Ecto neural progenitor cell (in vitro differentiated cells): ENCODE measurements around the gene UQCRC1.

Source experiments
- DNase-seq: peaks from one replicate; pipeline ENCODE4 v3.0.0-alpha.2; 2018; ENCODE audit warnings: low spot score

Gene UQCRC1

DNA sequence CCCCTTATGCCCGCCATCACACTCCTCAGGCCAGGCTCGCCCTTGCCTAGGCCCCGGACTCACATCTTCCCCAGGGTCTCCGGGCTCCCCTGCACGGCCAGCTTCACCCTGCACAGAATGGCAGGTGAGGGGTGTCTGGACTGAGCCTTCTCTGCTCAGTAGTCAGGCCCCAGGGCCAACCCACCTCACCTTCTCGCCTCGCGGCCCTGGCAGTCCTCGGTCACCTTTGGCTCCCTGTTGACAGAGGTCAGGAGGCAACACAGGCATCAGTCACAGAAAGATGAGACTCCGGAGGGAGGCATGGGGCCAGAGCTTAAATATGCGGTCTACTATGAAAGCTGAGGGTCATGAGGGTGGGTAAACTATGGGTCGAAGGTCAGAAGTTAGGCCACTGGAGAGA is 37.5 kb downstream of the UQCRC1 start:
- no peak for DNase-seq

- DNase-seq, result no peak
Measured at GRCh38 chr3:48569808-48570450, 39.5 kb downstream of the UQCRC1 start.

DNA sequence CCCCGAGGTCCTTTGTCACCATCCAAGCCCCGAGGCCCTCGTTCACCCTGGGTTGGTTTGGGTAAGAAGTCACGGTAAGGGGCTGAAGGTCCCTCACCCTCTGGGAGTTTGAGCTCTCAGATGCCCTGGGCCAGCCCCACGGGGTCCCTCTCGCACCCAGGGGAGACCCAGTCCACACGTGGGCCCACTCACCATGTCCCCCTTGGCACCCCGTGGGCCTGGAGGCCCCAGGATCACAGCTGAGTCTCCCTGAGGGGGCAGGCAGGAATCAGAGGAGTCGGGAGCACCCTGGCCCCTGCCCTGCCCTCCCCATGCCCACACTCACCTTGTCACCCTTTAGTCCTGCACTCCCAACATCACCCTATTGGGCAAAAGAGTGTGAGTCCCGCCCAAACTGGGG is 40.0 kb downstream of the UQCRC1 start:
- DNase-seq, result no peak

- DNase-seq, result no peak
Measured at GRCh38 chr3:48568476-48568875, 41.0 kb downstream of the UQCRC1 start.

GRCh38 chr3:48567500-48567899 is 41.9 kb downstream of the UQCRC1 start:
- DNase-seq, result no peak

- DNase-seq, result no peak
Measured at GRCh38 chr3:48567090-48567489, 42.4 kb downstream of the UQCRC1 start.

DNA sequence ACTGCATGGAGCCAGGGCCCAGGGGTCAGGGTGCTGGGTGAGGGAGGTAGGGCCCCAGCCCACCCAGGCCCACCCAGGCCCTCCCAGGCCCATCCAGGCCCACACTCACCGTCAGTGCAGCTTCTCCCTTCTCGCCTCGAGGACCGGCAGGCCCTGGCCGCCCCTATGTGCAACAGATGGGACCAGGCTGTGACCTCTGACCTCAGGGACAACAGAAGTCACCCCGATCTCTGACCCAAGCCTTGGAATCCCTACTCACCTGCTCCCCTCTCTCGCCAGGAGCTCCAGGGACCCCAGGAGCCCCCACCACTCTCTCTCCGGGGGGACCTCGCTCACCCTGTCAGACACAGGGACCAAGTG is 43.1 kb downstream of the UQCRC1 start:
- no peak for DNase-seq

- DNase-seq, result no peak
Measured at GRCh38 chr3:48565591-48566400, 43.6 kb downstream of the UQCRC1 start.

GRCh38 chr3:48565186-48565585 is 44.3 kb downstream of the UQCRC1 start:
- no peak for DNase-seq

- DNase-seq, result no peak
Measured at GRCh38 chr3:48564667-48565066, 44.8 kb downstream of the UQCRC1 start.

DNA sequence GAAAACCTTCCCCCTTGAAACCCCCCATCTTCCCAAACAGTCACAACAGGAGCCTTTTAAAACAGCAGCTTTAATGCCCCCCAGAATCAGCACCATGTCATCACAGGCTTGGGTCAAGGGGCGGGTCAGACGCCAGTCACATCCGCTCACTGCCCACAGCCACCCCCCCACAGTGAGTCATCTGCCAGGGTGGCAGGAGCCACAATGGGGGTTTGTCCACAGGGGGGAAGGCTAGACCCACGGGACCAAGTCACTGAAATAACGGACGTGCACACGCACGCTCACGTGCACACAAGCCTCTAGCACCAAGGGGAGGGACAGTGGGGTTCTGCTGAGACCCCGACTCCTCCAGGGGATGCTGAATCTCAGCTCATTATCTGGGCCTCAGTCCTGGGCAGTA is 45.4 kb downstream of the UQCRC1 start:
- DNase-seq, result no peak

GRCh38 chr3:48563382-48563918 is 46.0 kb downstream of the UQCRC1 start, which contains the start of gene UCN2:
UCN2 (minus strand) TSS chr3:48563781; CDS start chr3:48563124, 657 bp downstream.
- no peak for DNase-seq

DNA sequence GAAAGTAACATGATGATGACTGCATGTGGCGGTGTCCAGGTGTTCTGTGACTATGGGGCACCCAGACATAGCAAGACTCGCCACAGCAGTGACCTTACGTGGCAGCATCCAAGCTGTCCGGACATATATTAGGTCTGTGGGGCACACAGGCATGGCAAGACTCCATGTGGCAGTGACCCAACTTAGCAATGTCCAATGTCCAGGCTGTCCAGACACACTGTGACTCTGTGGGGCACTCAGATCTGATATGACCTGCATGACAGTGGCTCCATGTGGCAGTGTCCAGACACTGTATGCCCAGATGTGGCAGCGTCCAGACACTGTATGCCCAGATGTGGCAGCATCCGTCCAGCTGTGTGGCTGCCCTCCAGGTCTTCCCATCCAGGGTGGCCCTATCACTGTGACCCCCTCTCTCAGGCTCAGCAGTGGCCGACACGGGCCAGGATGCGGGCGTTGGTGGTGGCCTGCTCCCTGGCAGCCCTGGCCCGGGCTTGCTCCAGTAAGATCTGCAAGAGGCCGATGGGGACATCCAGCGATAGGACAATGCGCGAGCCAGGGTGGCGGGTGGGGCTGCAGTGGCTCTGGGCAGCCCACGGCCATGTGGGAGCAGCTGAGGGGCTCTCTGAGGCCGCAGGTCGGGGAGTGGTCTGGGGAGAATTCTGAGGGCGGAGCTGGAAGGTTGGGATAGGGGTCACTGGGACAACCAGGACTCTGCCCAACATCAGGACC is 46.9 kb downstream of the UQCRC1 start:
- no peak for DNase-seq

- peak; percentile 83 for DNase-seq
Measured at GRCh38 chr3:48561045-48561736, 48.3 kb downstream of the UQCRC1 start.

GRCh38 chr3:48560648-48561018 is 48.8 kb downstream of the UQCRC1 start:
- DNase-seq, result no peak

GRCh38 chr3:48558493-48559134 is 50.8 kb downstream of the UQCRC1 start:
- DNase-seq, result no peak

DNA sequence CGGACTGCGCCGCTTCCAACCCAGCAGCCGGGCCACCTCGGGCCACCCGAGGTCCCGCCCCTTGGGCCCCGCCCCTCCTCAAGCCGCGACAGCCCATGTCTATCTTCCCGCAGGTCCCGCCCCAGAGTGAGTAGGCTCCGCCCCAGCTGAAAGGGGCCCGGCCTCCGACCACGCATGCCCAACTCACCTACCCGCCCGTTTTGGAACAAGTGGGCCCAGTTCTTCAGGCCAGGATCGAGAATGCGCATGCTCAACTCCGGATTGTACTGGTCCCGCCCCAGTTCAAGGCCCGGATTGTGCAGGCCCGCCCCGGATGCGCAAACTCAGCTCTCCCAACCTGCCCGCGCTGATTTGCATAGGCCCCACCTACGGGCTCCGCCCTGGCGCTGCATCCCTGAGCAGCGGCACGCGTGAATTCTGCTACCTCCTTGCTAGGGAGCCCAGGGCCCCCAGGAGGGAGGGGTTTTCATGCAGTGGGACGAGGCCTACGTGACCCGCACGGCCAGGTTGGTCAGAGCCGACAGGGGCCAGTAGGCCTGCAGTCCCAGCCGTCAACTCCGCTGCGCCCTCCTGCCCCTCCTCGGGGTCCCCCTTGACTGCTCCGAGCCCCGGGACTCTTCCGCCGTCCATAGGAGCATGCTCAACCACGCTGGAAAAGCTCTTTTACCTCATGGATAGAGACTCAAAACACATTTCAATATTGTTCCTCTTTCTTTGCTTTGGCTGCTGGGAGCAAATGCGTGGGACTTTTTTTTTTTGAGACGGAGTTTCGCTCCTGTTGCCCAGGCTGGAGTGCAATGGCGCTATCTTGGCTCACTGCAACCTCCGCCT is 52.4 kb downstream of the UQCRC1 start, which contains the start of gene PFKFB4:
PFKFB4 (minus strand) TSS at position 8 of the 831 bp plus-strand sequence. CDS start 26 bp downstream, outside the sequence.
- peak; percentile 99 for DNase-seq

DNA sequence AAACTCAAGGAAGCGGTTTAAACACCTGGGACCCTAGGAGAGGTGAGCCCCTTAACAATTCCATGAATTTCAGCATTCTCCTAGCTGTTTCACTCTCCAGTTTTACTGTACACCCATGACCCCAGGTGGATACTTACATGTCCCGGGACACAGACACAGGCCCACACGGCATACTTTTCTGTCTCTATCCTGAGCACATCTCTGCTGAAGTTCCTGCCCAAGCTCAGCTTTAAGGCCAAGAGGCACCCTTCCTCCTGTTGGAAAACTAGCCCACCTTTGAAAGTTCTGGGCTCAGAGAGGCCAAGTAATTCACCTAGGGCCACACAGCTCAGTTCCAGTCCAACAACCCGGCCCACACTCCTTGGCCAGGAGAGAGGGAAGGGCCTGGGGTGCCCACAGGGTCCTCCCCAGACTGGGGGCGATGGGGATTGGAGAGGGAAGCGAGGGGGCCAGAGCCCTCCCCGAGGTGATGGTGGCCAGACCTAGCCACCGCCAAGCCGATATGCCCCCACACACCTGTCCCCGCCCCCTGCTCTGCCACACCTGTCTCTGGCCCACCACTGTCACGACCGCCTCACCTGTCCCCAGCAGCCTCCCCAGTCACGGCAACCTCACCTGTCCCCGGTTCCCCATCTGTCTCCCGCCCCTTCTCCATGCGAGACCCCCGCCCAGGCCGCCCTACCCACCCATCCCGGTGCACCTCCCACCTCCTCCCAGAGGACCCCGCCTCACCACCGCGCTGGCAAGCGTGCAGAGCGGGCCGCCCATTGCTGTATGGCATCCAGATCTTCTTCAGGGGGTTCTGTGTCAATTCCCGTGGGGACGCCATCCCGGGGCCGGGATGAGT is 53.3 kb downstream of the UQCRC1 start:
- DNase-seq, result no peak

DNA sequence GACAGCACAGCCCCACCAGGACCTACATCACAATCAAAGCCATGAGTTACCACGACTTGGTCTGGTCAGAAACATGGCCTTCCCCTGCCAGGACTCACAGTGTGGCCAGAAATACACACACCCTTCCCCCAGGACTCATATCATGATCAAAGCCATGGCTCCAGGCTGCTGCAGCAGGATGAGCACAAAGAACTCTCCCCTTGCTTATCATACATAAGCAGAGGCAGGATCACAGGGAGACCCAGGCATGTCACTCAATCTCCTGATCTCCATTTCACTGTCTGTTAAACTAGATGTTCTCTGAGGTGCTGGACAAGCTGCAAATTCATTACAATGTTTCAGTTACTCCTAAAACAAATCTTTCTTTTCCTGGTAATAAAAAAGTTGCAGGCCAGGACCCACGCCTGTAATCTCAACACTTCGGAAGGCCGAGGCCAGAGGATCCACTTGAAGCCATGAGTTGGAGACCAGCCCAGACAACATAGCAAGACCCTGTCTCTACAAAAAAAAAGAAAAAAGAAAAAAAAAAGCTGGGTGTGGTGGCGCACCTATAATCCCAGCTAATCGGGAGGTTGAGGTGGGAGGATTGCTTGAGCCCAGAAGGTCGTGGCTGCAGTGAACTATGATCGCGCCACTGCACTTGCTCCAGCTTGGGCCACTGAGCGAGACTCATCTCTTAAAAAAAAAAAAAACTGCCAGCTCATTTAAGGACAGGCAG is 54.1 kb downstream of the UQCRC1 start:
- no peak for DNase-seq
